H1 (cell line): ENCODE data around the gene PRDM4.
A peak's percentile ranks its signal among the peaks of the same experiment; 100 is the strongest.

ENCODE experiments used
- CREB1 ChIP-seq: IDR thresholded peaks from 2 replicates; pipeline ENCODE4 v1.6.1; 2012; ENCODE audit warnings: inconsistent platforms
- JUND ChIP-seq: IDR thresholded peaks from 2 replicates; pipeline ENCODE4 v1.6.1; 2011; ENCODE audit warnings: mild to moderate bottlenecking, improper control_type of control experiment, low read length
- NRF1 ChIP-seq: IDR thresholded peaks from 2 replicates; pipeline ENCODE4 v1.6.1; 2011; ENCODE audit warnings: mild to moderate bottlenecking, low read depth, low read length, improper control_type of control experiment
- RAD21 ChIP-seq, 2 experiments: IDR thresholded peaks in 1 of 2; conservative IDR thresholded peaks in 1 of 2; 2 replicates each; pipeline ENCODE4 v1.6.1; 2011; ENCODE audit warnings: low read depth in 2 of 2, low read length in 2 of 2, improper control_type of control experiment in 1 of 2, inconsistent platforms in 1 of 2, mild to moderate bottlenecking in 1 of 2, moderate library complexity in 1 of 2
- TAF1 ChIP-seq: IDR thresholded peaks from 2 replicates; pipeline ENCODE4 v1.6.1; 2011; ENCODE audit warnings: mild to moderate bottlenecking, low read depth, low read length
- TBP ChIP-seq: IDR thresholded peaks from 2 replicates; pipeline ENCODE4 v1.6.1; 2011; ENCODE audit warnings: low read depth, low read length, improper control_type of control experiment
- TEAD4 ChIP-seq: IDR thresholded peaks from 2 replicates; pipeline ENCODE4 v1.6.1; 2012; ENCODE audit warnings: low read depth, low read length, inconsistent platforms, mixed read lengths
- YY1 ChIP-seq: IDR thresholded peaks from 2 replicates; pipeline ENCODE4 v1.6.1; 2011; ENCODE audit warnings: low read depth, mild to moderate bottlenecking, low read length
- TF ChIP-seq, protein P1 (sequence below), 3 experiments: IDR thresholded peaks; 1 replicate in 2 of 3; 2 replicates in 1 of 3; pipeline versions ENCODE4 v1.5.1 to v1.6.1; 2011; ENCODE audit warnings: low read length in 3 of 3, mild to moderate bottlenecking in 3 of 3, inconsistent platforms in 2 of 3, low read depth in 1 of 3, moderate library complexity in 1 of 3; ENCODE audit not compliant: insufficient read depth in 1 of 3; ENCODE audit errors: control extremely low read depth in 1 of 3
- TF ChIP-seq, protein P2 (sequence below): IDR thresholded peaks from 2 replicates; pipeline ENCODE4 v1.6.1; 2012; ENCODE audit warnings: low read length, inconsistent platforms
- TF ChIP-seq, protein P3 (sequence below): IDR thresholded peaks from 2 replicates; pipeline ENCODE4 v1.6.1; 2011; ENCODE audit warnings: low read length, improper control_type of control experiment

DNA sequence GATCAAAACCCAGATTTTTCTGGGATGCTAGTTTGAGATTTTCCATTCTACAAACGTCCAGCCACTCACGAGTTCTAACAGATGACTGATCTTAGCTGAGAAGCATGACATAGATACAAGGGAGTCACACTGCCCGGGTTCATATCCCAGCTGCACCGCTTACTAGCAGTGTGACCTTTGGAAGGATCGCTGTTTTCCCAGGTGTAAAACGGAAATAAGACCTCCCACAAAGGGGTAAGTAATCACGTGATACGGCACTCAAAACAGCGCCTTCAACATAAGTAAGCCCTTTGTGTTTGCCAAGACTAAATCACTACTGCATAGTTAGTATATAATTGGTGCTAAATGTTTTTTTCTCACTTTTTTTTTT lies 76.0 kb downstream of the PRDM4 start:
- TF ChIP-seq, protein P1, sequence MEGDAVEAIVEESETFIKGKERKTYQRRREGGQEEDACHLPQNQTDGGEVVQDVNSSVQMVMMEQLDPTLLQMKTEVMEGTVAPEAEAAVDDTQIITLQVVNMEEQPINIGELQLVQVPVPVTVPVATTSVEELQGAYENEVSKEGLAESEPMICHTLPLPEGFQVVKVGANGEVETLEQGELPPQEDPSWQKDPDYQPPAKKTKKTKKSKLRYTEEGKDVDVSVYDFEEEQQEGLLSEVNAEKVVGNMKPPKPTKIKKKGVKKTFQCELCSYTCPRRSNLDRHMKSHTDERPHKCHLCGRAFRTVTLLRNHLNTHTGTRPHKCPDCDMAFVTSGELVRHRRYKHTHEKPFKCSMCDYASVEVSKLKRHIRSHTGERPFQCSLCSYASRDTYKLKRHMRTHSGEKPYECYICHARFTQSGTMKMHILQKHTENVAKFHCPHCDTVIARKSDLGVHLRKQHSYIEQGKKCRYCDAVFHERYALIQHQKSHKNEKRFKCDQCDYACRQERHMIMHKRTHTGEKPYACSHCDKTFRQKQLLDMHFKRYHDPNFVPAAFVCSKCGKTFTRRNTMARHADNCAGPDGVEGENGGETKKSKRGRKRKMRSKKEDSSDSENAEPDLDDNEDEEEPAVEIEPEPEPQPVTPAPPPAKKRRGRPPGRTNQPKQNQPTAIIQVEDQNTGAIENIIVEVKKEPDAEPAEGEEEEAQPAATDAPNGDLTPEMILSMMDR (IDR thresholded peaks at IDR 0.05; ENCODE audit: control extremely low read depth in 1 of 3, insufficient read depth in 1 of 3, low read depth in 1 of 3, low read length in 3 of 3): no peak
- TF ChIP-seq, protein P2, sequence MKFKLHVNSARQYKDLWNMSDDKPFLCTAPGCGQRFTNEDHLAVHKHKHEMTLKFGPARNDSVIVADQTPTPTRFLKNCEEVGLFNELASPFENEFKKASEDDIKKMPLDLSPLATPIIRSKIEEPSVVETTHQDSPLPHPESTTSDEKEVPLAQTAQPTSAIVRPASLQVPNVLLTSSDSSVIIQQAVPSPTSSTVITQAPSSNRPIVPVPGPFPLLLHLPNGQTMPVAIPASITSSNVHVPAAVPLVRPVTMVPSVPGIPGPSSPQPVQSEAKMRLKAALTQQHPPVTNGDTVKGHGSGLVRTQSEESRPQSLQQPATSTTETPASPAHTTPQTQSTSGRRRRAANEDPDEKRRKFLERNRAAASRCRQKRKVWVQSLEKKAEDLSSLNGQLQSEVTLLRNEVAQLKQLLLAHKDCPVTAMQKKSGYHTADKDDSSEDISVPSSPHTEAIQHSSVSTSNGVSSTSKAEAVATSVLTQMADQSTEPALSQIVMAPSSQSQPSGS: no peak
- TF ChIP-seq YY1 (no peak), TAF1 (no peak), TEAD4 (no peak), RAD21 (IDR thresholded peaks at IDR 0.05 in 1 of 2, conservative IDR thresholded peaks at IDR 0.05 in 1 of 2; ENCODE audit: low read depth in 2 of 2, low read length in 2 of 2) (no peak), JUND (no peak), CREB1 (no peak), NRF1 (no peak), TBP (no peak)
- TF ChIP-seq, protein P3, sequence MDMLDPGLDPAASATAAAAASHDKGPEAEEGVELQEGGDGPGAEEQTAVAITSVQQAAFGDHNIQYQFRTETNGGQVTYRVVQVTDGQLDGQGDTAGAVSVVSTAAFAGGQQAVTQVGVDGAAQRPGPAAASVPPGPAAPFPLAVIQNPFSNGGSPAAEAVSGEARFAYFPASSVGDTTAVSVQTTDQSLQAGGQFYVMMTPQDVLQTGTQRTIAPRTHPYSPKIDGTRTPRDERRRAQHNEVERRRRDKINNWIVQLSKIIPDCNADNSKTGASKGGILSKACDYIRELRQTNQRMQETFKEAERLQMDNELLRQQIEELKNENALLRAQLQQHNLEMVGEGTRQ: peak; percentile 71; the same call in 1 of the 2 replicates
